NOMO-1 treated with DMSO at 0.1 percent for 48 hours (cell line): ENCODE measurements around the gene DEFB132.
A peak's percentile ranks its signal among the peaks of the same experiment; 100 is the strongest.

ENCODE experiments used
- DNase-seq: peaks from one replicate; lab custom pipeline; 2025; ENCODE audit not compliant: unreplicated experiment; lab: John Stamatoyannopoulos, UW

Gene DEFB132

GRCh38 chr20:297098-297924 lies 39.8 kb downstream of the DEFB132 start, which contains the start of gene ZCCHC3:
ZCCHC3 (plus strand) TSS chr20:297570; CDS start chr20:297587, 17 bp downstream.
- DNase-seq, result peak; percentile 89

- peak; percentile 53 for DNase-seq
Measured at GRCh38 chr20:297925-298775, 40.6 kb downstream of the DEFB132 start.

DNA sequence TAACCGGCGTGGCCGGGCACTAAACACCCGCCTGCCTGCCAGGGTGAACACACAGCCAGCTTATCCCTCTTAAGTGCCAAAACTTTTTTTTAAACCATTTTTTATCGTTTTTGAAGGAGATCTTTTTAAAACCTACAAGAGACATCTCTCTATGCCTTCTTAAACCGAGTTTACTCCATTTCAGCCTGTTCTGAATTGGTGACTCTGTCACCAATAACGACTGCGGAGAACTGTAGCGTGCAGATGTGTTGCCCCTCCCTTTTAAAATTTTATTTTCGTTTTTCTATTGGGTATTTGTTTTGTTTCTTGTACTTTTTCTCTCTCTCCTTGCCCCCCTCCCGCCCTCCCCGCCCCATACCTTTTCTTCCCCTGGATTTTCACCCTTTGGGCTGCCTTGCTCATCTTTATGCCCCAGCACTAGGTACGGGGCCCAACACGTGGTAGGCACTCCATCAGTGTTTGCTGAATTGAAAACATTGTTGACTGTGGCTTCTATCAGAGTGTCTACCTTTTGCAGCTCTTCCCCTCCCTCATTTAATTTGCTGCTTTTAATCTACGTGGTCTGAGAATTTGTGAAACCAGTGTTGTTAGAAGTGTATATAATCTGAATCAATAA lies 41.4 kb downstream of the DEFB132 start:
- no peak for DNase-seq

- DNase-seq, result peak; percentile 60
Measured at GRCh38 chr20:300345-300990, 42.9 kb downstream of the DEFB132 start.

DNA sequence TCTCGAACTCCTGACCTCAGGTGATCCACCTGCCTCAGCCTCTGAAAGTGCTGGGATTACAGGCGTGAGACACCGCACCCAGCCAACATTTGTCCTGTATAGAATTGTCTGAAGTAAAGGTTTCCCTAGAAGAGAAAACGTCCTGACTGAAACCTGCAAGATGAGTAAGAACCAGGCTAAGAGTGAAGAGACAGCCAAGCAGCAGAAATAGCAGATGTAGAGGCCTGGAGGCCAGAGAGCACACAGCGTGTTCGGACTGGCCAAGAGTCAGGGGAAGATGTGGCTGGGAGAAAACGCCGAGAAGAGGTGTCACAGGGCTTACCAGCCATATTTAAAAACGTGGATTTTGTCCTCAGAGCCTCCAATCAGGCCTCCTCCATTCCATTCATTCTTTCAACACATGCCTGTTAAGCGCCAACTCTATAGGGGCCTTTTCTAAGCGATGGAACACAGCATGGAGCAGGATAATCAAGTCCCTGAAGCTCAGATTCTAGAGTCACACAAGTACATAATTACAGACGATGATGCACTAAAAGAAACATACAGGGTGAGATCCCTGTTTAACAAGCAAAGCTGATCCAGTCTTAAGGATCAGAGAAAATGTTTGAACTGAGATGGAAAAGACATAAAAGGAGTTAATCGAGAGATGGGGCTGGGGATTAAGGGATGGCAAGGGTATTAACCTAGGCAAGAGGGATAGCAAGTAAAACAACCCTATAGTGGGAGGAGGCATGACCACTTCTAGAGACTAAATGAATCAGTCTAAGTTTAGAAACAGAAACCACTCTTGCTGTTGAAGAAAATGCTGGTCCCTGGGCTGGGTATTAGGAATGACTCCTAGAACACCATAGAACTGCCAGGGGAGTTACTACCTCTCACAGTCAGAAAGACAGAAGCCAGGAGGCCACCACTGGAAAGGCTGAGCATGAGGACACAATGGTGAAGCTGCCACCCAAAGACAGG lies 44.6 kb downstream of the DEFB132 start:
- DNase-seq, result no peak

GRCh38 chr20:305745-306144 lies 48.2 kb downstream of the DEFB132 start:
- DNase-seq, result no peak

DNA sequence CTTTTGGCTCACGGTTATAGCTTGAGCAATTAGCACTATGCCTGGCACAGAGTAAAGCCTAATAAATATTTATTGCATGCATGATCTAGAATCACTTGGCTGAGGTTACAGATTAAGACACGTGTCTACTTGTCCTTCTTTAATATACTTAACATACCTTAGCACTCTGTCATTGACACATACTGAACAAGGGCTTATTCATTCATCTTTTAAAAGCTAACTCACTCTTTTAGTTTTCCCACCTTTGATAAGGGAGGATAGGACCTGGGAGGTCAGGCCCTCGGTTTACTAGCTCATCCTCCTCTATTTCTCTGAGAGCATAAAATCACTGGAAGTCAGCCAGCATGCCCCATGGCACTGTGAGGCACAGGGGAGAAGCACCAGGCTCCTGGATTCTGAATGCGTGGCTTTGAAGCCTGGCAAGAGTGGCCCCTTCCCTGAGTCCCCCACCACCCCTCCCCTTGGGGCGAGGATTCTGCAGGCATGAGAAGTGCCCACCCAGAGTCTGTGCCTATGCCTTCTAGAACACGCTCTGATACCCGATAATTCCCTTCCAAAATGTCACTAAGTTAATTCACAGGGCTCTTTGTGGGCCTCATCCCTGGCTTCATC lies 51.0 kb downstream of the DEFB132 start:
- DNase-seq, result no peak

DNA sequence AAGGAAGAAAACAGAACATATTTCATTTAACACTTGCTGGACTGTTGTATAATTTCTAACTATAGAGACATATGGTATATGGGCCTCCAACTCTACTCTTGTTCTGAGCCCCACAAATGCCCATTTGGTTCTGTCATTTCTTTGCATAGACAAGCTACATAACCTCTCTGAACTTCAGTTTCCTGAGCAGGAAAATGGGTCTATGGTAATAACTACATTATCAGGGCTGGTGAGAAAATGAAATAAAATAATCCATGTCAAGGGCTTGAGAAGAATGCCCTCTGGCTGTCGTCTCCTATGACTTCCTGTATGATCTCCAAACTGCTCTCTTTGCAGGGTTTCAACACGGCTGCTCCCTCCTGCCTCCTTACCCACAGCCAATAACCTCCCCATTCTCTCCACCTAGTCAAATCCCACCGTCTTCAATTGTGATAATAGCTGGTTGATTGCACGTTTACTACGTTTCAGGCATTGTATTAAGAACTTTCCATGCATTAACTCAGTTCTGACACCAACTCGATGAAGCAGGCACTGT lies 51.8 kb downstream of the DEFB132 start:
- no peak for DNase-seq

DNA sequence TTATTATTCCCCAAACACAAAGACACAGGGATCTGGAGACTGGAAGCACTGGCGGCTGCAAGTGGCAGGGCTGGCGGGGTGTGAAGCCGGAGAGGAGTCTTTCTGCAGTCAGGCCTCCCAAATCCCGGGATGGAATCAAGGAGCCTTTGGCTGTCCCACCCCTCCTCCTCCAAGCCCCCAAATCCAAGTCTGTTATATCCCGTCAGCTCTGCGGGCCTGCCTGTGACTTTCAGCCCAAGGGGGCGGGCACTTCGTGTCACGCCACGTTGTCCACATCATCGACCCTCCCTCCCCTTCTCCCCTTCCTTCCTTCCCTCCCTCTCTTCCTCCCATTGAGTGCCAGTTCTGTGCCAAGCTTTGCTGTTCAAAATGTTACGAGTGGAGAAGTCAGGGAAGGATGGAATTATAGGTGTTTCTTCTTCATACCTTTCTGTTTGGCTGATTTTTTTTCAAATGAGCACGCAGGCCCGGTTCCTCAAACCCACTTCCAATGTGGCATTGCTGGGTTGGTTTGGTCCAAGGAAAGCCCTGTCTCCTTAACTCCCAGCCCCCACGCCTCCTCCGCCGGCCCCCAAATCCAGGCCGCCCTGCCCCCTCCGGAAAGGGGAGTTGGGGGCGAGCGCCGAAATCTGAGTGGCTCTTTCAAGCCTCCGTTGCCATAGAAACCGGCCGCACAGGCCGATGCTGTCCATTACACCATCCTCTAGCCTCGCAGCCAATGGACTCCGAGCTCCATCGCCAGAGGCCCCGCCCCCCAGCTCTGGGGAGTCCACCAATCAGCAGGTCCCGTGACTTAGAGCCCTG lies 52.5 kb downstream of the DEFB132 start:
- peak; percentile 87 for DNase-seq

DNA sequence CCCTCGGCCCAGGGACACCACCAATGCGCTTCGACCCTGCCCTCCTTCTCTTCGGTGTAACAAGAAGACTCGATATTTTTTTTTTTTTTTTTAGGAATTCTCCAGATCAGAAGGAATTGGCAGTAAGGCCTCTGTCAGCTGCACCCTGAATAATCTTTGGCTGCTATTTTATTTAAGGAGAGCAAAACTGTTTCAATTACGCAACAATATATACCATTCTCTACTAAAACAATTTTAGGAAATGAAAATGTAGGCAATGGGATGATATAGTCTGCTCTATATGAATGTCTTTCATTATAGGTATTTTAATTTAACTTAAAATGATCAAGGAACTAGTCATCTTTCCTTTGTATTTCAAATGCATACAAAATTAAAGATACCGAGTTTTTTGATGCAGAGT lies 53.1 kb downstream of the DEFB132 start:
- no peak for DNase-seq
